Panc1 (cell line): Measurements from ENCODE around the gene WDR1.

ENCODE experiments used
- POLR2AphosphoS5 ChIP-seq: IDR thresholded peaks from 2 replicates; pipeline ENCODE4 v1.6.1; 2012; ENCODE audit warnings: mild to moderate bottlenecking, low read depth, low read length, moderate library complexity
- REST ChIP-seq, 2 experiments: IDR thresholded peaks; 2 replicates each; pipeline ENCODE4 v1.6.1; 2011 to 2012; ENCODE audit warnings: low read depth in 2 of 2, control low read depth in 1 of 2, low read length in 1 of 2, mild to moderate bottlenecking in 1 of 2, moderate library complexity in 1 of 2; ENCODE audit not compliant: insufficient read depth in 1 of 2
- TF ChIP-seq, protein P1 (sequence below): fragments of 450-650 bp; IDR thresholded peaks from 2 replicates; pipeline ENCODE4 v1.5.1; 2017; ENCODE audit warnings: mild to moderate bottlenecking

DNA sequence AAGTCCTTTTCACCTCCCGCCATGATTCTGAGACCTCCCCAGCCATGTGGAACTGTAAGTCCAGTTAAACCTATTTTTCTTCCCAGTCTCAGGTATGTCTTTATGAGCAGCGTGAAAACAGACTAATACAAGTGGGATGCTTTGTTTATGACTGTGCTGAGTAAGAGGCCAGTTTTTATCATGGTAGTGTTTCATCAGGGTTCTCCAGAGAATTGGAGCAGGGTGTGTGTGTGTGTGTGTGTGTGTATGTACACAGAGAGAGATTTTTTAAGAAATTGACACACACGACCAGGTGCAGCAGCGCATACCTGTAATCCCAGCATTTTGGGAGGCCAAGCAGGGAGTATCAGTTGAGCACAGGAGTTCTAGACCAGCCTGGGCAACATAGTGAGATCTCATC, 60.7 kb downstream of the WDR1 start:
- TF ChIP-seq, protein P1, sequence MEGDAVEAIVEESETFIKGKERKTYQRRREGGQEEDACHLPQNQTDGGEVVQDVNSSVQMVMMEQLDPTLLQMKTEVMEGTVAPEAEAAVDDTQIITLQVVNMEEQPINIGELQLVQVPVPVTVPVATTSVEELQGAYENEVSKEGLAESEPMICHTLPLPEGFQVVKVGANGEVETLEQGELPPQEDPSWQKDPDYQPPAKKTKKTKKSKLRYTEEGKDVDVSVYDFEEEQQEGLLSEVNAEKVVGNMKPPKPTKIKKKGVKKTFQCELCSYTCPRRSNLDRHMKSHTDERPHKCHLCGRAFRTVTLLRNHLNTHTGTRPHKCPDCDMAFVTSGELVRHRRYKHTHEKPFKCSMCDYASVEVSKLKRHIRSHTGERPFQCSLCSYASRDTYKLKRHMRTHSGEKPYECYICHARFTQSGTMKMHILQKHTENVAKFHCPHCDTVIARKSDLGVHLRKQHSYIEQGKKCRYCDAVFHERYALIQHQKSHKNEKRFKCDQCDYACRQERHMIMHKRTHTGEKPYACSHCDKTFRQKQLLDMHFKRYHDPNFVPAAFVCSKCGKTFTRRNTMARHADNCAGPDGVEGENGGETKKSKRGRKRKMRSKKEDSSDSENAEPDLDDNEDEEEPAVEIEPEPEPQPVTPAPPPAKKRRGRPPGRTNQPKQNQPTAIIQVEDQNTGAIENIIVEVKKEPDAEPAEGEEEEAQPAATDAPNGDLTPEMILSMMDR, result no peak
- TF ChIP-seq POLR2AphosphoS5 (no peak), REST (IDR thresholded peaks at IDR 0.05; ENCODE audit: insufficient read depth in 1 of 2, low read depth in 2 of 2, low read length in 1 of 2) (no peak)
